ENCODE data around the gene ZSWIM5. TPM values are rescaled to one million over a fixed set of nuclear protein-coding genes. Genes with fewer than 3 reads are reported as not detected.

The ZSWIM5 gene
- total RNA-seq, 4 donors from 2014 or later, result 1.3 to 2.2 (median 1.7) TPM

DNA sequence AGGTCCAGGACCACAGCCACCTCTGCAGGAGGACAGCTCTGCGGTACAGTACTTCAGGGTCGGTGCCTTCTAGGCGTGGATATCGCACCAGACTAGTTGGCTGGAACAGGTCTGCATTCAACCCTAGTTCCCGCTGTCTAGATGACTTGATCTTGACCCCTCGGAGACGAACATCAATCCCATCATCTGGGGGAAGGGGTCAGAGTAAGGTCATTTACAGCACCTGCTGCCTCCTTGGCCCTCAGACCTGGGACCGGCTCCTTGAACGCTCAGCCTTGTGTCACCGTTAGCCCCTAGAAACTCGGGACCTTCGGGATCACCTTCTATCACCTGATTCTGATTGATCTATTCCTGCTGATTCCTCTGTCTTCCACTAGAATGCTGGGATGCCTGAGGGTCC is 197.9 kb downstream of the ZSWIM5 start:
- no peak overlapping the region for H3K4me3 ChIP-seq (ENCODE audit: low read depth, poor library complexity, severe bottlenecking)
- no peak for DNase-seq (ENCODE audit: low spot score in 2 of 2)
- TF ChIP-seq, protein P1, sequence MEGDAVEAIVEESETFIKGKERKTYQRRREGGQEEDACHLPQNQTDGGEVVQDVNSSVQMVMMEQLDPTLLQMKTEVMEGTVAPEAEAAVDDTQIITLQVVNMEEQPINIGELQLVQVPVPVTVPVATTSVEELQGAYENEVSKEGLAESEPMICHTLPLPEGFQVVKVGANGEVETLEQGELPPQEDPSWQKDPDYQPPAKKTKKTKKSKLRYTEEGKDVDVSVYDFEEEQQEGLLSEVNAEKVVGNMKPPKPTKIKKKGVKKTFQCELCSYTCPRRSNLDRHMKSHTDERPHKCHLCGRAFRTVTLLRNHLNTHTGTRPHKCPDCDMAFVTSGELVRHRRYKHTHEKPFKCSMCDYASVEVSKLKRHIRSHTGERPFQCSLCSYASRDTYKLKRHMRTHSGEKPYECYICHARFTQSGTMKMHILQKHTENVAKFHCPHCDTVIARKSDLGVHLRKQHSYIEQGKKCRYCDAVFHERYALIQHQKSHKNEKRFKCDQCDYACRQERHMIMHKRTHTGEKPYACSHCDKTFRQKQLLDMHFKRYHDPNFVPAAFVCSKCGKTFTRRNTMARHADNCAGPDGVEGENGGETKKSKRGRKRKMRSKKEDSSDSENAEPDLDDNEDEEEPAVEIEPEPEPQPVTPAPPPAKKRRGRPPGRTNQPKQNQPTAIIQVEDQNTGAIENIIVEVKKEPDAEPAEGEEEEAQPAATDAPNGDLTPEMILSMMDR (IDR thresholded peaks at IDR 0.05), result no peak
- TF ChIP-seq POLR2A (IDR thresholded peaks at IDR 0.05), result no peak
- WGBS, 2 donors, result 93 to 94% methylated on average over 12 of the region's 12 CpGs
- intact Hi-C loops (cut with DNase I; ENCODE audit: low total_unique reads), result loop anchor here (5.0 to 10.0 kb wide), 2 partner anchors 174 to 216 kb away; no protein-coding TSS in a partner anchor

DNA sequence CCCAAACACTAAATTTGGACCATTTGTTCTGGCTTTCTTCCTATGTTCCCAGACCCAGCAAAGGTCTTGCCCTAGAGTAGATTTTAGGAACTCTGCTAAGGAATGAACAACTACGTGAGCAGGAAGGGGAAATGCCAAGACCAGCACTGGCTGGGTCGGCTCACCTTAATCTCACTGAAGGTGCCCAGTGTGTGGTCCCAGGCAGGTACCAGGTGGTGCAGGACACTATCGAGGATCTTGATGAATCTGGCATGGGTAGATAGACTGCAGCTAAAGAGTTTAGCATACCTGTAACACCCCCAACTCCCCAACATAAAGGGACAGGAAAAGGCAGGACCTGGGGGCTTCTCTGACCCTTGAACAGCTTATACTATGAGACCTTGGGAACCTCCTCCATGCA is 198.3 kb downstream of the ZSWIM5 start:
- DNase-seq (ENCODE audit: low spot score in 2 of 2), result no peak
- WGBS, 2 donors, result 81 to 86% methylated on average over 3 of the region's 3 CpGs
- H3K4me3 ChIP-seq (ENCODE audit: low read depth, poor library complexity, severe bottlenecking), result no peak overlapping the region
- intact Hi-C loops (cut with DNase I; ENCODE audit: low total_unique reads), result loop anchor here (5.0 to 10.0 kb wide), 2 partner anchors 173 to 216 kb away; no protein-coding TSS in a partner anchor
- no peak for TF ChIP-seq POLR2A (IDR thresholded peaks at IDR 0.05)
- TF ChIP-seq, protein P1 (IDR thresholded peaks at IDR 0.05), result no peak

DNA sequence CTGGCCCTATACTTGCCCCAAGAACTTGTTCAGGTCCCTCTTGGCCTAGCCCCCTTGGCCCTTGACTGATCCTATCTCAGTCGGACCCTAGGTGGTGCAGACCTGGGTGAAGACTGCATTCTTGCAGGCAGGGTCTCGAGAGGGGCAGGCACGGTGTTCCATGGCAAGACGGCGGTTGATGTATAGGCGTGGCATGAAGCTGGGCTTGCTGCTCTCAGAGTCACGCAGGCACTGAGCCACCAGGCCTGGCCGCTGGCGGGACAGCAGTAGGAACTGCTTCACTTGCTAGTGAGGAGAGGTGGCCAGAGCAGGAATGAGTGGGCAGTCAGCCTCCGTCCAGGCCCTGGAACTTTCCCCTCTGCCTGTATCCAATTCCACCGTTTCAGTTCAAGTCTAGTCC is 199.1 kb downstream of the ZSWIM5 start:
- no peak for DNase-seq (ENCODE audit: low spot score in 2 of 2)
- TF ChIP-seq, protein P1 (IDR thresholded peaks at IDR 0.05), result no peak
- TF ChIP-seq POLR2A (IDR thresholded peaks at IDR 0.05), result no peak
- no peak overlapping the region for H3K4me3 ChIP-seq (ENCODE audit: low read depth, poor library complexity, severe bottlenecking)
- 82 to 89% methylated on average over 11 of the region's 11 CpGs for WGBS, 2 donors
- intact Hi-C loops (cut with DNase I; ENCODE audit: low total_unique reads), result loop anchor here (5.0 to 10.0 kb wide), 2 partner anchors 173 to 215 kb away; no protein-coding TSS in a partner anchor

DNA sequence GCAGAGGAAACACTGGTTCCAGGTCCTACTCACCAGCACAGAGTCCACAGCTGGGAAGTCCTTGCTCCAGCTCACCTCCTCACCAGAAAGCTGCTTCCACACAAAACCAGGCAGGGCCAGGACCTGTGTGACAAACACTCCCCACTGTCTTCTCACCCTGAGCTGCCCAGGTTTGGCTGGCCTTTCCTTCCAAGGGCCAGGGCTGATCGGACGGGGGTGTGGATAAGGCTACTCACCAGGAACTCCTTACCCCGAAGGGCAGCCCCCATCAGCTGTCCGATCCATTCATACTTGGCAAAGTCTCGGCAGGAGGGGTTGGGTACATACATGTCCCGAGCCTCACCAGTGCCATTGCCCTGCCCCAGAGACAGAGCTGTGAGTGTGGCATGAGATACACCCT is 200.6 kb downstream of the ZSWIM5 start:
- intact Hi-C loops (cut with DNase I; ENCODE audit: low total_unique reads), result loop anchor here (5.0 to 10.0 kb wide), 2 partner anchors 171 to 213 kb away; no protein-coding TSS in a partner anchor
- DNase-seq (ENCODE audit: low spot score in 2 of 2), result no peak
- 81 to 90% methylated on average over 6 of the region's 6 CpGs for WGBS, 2 donors
- TF ChIP-seq POLR2A (IDR thresholded peaks at IDR 0.05), result no peak
- TF ChIP-seq, protein P1 (IDR thresholded peaks at IDR 0.05), result no peak
- no peak overlapping the region for H3K4me3 ChIP-seq (ENCODE audit: low read depth, poor library complexity, severe bottlenecking)

DNA sequence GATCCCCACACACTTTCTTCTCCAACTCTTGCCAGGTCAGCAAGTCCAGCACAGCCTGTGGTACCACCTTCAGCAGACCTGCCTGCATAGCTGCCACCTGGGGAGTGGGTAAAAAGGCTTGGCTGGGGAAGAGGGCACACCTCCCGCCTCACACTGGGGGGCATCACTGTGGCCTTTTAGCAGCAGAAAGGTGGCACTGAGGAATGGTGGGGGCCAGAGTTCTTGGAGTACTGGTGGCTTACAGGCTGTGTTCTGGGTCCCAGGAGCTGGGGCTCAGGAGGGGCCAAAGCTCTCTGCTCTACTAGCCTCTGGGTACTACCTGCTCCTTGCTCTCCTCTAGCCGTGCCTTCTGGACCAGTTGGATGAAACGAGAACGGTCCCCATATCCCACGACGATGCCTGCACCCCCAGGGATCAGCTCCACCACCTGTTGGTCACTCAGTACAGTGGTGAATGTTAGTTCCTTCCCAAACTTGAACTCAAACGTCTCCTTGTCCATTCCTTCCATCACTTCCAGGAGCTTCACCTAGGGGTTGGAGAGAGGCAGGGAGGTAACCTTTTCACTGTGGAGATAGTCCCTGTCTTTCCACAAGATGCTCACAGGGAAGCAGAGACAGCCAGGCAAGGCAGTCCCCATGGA is 202.0 kb downstream of the ZSWIM5 start:
- TF ChIP-seq, protein P1 (IDR thresholded peaks at IDR 0.05), result no peak
- no peak for TF ChIP-seq POLR2A (IDR thresholded peaks at IDR 0.05)
- H3K4me3 ChIP-seq (ENCODE audit: low read depth, poor library complexity, severe bottlenecking), result no peak overlapping the region
- WGBS, 2 donors, result 83 to 90% methylated on average over 7 of the region's 7 CpGs
- intact Hi-C loops (cut with DNase I; ENCODE audit: low total_unique reads), result loop anchor here (10.0 kb wide), 1 partner anchor 170 kb away; no protein-coding TSS in a partner anchor
- no peak for DNase-seq (ENCODE audit: low spot score in 2 of 2)

Measured in lower leg skin (tissue), 4 donors.